NCI-H2081 treated with DMSO at 0.1 percent for 48 hours (cell line): ENCODE data around the gene TGM1.
"Not testable (repeated sequence)": the region's sequence is repeated elsewhere in the genome, so short reads cannot be mapped to it uniquely, and the experiment has no call there.

Experiments
- DNase-seq: peaks from one replicate; lab custom pipeline; 2025; lab: John Stamatoyannopoulos, UW

TGM1 gene

GRCh38 chr14:24233538-24233866 is 29.5 kb downstream of the TGM1 start:
- no peak for DNase-seq

DNA sequence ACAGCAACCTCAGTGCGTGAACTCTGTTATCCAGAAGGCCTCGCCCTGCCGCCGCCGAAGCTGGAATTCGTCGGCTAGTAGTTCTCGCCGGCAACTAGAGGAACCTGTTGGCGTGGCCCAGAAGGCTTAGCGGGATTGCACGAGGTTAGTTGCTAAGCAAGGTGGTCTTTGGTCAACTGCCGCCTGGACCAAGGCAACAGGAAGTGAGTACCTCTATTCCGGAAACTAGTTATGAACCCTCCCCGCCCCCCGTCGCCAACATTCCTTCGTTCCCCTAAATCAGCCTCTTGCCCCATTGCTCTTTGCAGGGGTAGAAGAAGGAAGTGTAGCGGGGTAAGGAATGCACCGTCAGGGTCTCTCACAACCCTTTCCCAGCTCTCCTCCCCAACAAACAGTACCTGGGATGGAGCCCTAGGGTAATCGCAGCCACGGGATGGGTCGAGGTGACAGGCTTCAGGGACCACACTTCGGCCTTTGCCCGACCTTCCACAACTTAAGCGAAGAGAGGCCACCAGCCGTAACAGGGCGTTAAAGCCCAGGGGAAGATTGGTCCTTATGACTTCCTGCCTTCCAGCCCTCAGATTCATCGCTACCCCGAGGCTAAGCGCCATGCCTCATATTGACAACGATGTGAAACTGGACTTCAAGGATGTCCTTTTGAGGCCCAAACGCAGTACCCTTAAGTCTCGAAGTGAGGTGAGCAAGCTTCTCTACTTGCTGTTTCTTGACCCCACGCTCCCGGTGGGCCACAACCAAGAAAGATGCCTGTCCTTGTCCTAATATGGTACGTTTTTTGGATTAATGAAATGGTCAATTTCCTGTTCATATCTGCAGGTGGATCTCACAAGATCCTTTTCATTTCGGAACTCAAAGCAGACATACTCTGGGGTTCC is 30.1 kb downstream of the TGM1 start, which contains the start of gene GMPR2:
Gene GMPR2 (plus strand): TSS at position 285 of the 893 bp plus-strand sequence. CDS start 325 bp downstream, at position 610.
- no peak for DNase-seq

GRCh38 chr14:24232121-24232644 is 30.8 kb downstream of the TGM1 start, which contains the start of gene NEDD8:
TSS of gene NEDD8 (minus strand) at chr14:24232367. CDS start at chr14:24232267, 100 bp downstream.
- DNase-seq: peak; percentile 66

GRCh38 chr14:24231263-24232120 is 31.5 kb downstream of the TGM1 start:
- DNase-seq: no peak

GRCh38 chr14:24228902-24229301 is 34.1 kb downstream of the TGM1 start:
- DNase-seq: no peak

DNA sequence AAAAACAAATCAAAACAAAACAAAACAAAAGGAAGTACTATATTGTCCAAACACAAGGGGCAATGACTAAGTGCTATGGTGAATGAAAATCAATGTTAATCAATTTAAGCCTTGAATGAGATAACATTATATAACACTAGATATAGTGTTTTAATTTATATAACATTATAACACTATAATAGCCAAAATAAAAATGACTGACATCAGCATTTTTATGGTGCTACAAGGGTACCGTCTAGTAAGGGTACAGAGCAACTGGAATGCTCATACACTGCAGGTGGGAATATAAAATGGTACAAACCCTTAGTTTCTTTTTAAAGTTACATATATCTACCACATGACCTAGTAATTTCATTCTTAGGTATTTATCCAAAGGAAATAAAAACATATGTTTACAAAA is 36.5 kb downstream of the TGM1 start:
- no peak for DNase-seq

GRCh38 chr14:24224618-24225071 is 38.3 kb downstream of the TGM1 start:
- DNase-seq: no peak

DNA sequence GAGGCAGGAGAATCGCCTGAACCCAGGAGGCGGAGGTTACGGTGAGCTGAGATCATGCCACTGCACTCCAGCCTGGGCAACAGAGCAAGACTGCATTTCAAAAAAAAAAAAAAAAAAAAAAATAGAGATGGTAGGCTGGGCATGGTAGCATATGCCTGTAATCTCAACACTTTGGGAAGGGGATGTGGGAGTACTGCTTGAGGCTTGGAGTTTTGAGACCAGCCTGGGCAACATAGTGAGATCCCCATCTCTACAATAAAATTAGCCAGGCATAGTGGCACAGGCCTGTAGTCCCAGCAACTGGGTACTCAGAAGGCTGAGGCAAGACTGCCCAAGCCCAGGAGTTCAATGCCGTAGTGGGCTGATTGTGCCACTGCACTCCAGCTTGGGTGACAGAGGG is 40.0 kb downstream of the TGM1 start:
- not testable (repeated sequence) for DNase-seq

GRCh38 chr14:24219521-24219920 is 43.5 kb downstream of the TGM1 start:
- no peak for DNase-seq

GRCh38 chr14:24219080-24219479 is 43.9 kb downstream of the TGM1 start:
- DNase-seq: no peak

DNA sequence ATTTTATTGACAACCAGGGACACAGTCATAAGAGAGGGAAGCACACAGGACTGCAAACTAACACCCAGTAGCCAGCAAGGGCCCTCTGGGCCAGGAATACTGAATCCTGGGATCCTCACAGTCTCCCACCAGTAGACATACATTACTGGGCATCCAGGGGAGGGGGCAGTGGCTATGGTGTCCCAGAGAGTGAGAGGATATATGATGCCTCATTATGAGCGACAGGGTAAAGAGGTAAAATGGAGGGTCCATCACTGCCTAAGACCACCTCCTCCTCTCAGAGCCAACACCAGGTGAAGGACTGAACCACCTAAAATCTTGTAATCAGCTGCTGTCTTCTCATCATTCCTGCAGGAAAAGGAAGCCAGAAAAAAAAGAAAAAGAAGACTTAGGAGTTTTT is 46.1 kb downstream of the TGM1 start:
- not testable (repeated sequence) for DNase-seq

DNA sequence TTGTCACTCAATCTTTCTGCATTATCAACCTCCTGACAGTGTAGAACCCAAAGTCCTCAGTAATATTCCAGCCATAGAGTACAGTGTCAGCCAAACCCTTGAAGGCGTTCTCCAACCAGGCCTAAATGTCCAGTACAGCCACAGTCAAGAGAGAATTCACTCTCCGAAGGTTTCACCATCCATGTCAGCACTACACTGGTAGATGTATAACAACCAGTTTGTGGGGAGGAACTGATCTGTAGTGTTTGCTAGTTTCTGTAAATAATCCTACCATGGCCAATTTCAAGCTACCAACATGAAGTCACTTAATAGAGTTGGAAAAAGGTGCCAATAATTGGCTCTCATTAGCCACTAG is 46.7 kb downstream of the TGM1 start:
- no peak for DNase-seq

DNA sequence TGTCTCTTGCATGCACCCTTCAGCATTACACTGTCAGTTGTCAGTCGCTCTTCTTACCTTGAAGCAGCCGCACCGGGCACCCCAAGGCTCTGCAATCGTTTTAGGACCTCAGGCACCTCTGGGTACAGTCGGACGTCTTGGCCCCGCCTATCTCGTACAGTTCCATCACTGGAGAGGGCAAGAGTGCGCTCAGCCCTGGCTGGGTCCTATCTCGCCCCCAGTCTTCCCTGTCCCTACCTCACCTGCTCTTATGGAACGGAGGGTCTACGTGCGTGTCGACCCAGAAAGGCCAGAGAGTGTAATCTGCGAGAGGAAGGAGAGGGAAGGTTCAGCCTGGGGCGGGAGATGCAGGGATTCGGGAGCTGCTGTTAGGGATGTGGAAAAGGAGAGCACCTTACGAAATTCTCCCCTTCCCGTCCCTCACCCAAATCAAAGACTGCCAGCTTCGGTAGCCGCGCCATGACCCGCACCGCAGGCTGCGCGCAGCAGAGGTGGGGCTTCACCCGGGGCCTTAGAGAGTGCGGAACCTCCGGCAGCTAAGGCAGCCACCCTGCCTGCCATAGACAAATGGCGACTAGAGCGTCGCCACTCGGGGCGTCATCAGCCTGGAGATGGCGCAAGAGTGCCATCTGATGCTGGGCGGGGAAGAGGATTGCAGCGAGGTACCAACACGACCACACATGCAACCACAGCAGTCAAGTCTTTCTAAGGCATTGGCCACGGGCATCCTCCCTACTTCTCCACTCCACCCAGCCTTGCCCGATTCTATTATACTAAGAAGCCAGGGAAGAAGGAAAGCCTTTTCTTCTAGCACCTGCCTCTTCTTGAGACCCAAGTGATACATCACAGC is 47.3 kb downstream of the TGM1 start, which contains the start of gene MDP1:
Gene MDP1 (minus strand): TSS at position 572 of the 850 bp plus-strand sequence. CDS start 111 bp downstream, at position 461.
- DNase-seq: peak; percentile 39

DNA sequence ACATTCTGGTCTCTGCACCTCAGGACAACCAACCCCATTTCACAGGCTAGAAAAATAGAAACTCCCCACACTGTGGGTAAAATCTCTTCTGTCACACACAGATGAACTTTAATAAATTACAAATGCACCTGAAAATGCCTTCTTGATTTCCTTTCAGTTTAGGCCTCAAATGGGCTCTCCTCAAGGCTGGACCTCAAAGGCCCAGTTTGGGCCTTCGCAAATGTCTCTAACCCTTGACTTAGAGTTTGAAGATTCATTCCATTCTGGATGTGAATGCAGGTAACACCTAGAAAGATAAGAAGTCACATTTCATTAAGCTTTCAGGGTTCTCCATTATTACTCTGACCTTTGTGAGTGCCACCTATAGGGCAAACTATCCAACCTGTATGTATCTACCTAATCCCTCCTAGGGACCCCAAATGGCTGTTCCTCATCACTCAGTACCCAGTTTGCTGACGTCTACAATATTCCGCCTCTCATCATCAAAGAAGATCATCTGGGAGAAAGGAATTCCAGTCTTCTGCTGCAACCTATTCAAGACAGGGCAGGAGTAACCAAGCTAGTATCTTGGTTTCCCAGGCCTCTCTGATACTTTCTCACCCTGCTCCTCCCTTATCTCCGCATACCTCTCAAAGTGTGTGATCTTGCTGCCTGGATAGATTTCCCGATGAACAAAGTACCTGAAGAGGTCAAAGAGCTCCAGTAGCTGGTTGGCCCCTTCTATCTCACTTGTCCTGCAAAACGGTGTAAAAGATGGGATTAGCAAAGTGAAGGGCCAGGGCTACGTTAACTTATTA is 48.9 kb downstream of the TGM1 start:
- DNase-seq: no peak

GRCh38 chr14:24212924-24213865 is 49.8 kb downstream of the TGM1 start, which contains the start of gene CHMP4A:
TSS of gene CHMP4A (minus strand) at chr14:24213488. CDS start at chr14:24213439, 49 bp downstream.
- peak; percentile 78 for DNase-seq

DNA sequence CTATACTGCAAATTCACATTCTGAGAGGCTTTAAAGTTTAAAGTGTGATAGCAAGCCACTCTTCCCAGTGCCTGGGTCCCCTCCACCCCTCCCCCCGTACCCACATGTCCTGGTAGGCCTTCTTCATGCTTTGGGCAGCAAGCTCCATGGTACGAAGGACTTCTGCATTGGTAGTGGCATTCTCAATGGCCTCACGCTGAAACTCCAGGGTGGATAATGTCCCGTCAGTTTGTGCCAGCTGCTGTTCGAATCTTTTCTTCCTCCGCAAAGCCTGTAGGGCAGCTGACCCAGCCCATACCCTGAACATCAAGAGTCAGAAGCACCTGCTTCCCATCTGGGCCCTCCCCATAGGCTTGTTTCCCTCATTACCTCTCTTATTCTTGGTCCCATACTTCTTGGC is 51.7 kb downstream of the TGM1 start:
- DNase-seq: no peak

GRCh38 chr14:24207625-24208024 is 55.4 kb downstream of the TGM1 start:
- no peak for DNase-seq

DNA sequence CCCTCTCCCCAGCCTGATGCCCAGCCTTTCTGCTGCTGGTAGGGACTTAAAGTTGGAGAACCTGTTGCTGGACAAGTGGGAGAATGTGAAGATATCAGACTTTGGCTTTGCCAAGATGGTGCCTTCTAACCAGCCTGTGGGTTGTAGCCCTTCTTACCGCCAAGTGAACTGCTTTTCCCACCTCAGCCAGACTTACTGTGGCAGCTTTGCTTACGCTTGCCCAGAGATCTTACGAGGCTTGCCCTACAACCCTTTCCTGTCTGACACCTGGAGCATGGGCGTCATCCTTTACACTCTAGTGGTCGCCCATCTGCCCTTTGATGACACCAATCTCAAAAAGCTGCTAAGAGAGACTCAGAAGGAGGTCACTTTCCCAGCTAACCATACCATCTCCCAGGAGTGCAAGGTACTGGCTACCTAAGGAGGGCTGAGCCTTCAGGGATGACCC is 55.8 kb downstream of the TGM1 start:
- no peak for DNase-seq
